H9 (cell line): ENCODE results near the gene DNAJC1. TPM values are rescaled to one million over a fixed set of nuclear protein-coding genes. Genes with fewer than 3 reads are reported as not detected.
"Not testable (repeated sequence)": the region's sequence is repeated elsewhere in the genome, so short reads cannot be mapped to it uniquely, and the experiment has no call there.

Source experiments
- DNase-seq: peaks from one replicate; pipeline ENCODE4 v3.0.0-alpha.2; 2017
- H2AFZ ChIP-seq: one replicate; pipeline ENCODE4 v1.6.1; 2013; ENCODE audit warnings: mild to moderate bottlenecking, low read length, control low read depth, moderate library complexity
- H2AK5ac ChIP-seq: 2 replicates; pipeline ENCODE4 v1.6.1; 2013; ENCODE audit warnings: low read length, control low read depth, mixed read lengths; ENCODE audit not compliant: insufficient read length
- H2BK120ac ChIP-seq: one replicate; pipeline ENCODE4 v1.6.1; 2013; ENCODE audit warnings: low read depth, mild to moderate bottlenecking, low read length, control low read depth, inconsistent platforms; ENCODE audit not compliant: poor library complexity, severe bottlenecking
- H2BK12ac ChIP-seq: 2 replicates; pipeline ENCODE4 v1.6.1; 2013; ENCODE audit warnings: low read length, control low read depth, mixed read lengths, low read depth; ENCODE audit not compliant: insufficient read length
- H2BK15ac ChIP-seq: 2 replicates; pipeline ENCODE4 v1.6.1; 2013; ENCODE audit warnings: low read depth, low read length, control low read depth
- H2BK20ac ChIP-seq: one replicate; pipeline ENCODE4 v1.6.1; 2013; ENCODE audit warnings: low read depth, mild to moderate bottlenecking, low read length, control low read depth, inconsistent platforms; ENCODE audit not compliant: poor library complexity, severe bottlenecking
- H2BK5ac ChIP-seq: 2 replicates; pipeline ENCODE4 v1.6.1; 2013; ENCODE audit warnings: low read length, control low read depth, mixed read lengths; ENCODE audit not compliant: insufficient read length
- H3K14ac ChIP-seq: 2 replicates; pipeline ENCODE4 v1.6.1; 2013; ENCODE audit warnings: low read length, control low read depth; ENCODE audit not compliant: insufficient read depth
- H3K18ac ChIP-seq: 2 replicates; pipeline ENCODE4 v1.6.1; 2013; ENCODE audit warnings: low read depth, mild to moderate bottlenecking, mixed read lengths, low read length, control low read depth; ENCODE audit not compliant: insufficient read length
- H3K23ac ChIP-seq: 2 replicates; pipeline ENCODE4 v1.6.1; 2013; ENCODE audit warnings: low read length, control low read depth, mixed read lengths, low read depth; ENCODE audit not compliant: insufficient read length
- H3K23me2 ChIP-seq: 2 replicates; pipeline ENCODE4 v1.6.1; 2013; ENCODE audit warnings: low read depth, mild to moderate bottlenecking, mixed read lengths, low read length, control low read depth; ENCODE audit not compliant: insufficient read length, poor library complexity, severe bottlenecking
- H3K27ac ChIP-seq: 2 replicates; pipeline ENCODE4 v1.5.1; 2013; ENCODE audit warnings: low read length, control low read depth, mixed read lengths, low read depth; ENCODE audit not compliant: insufficient read length
- H3K27me3 ChIP-seq: 2 replicates; pipeline ENCODE4 v1.6.1; 2013; ENCODE audit warnings: low read length, control low read depth, inconsistent platforms; ENCODE audit not compliant: insufficient read depth
- H3K4ac ChIP-seq: 2 replicates; pipeline ENCODE4 v1.6.1; 2013; ENCODE audit warnings: low read depth, mild to moderate bottlenecking, control low read depth, inconsistent platforms, low read length, moderate library complexity
- H3K4me1 ChIP-seq: 2 replicates; pipeline ENCODE4 v1.6.1; 2013; ENCODE audit warnings: low read length, control low read depth, inconsistent platforms; ENCODE audit not compliant: insufficient read depth
- H3K4me2 ChIP-seq: 2 replicates; pipeline ENCODE4 v1.6.1; 2013; ENCODE audit warnings: low read length, control low read depth, mixed read lengths; ENCODE audit not compliant: insufficient read length, insufficient read depth
- H3K56ac ChIP-seq: 2 replicates; pipeline ENCODE4 v1.6.1; 2013; ENCODE audit warnings: low read depth, mild to moderate bottlenecking, mixed read lengths, low read length, control low read depth; ENCODE audit not compliant: insufficient read length
- H3K79me1 ChIP-seq: 2 replicates; pipeline ENCODE4 v1.6.1; 2013; ENCODE audit warnings: low read depth, mild to moderate bottlenecking, moderate library complexity, low read length, control low read depth, inconsistent platforms; ENCODE audit not compliant: insufficient read depth, poor library complexity, severe bottlenecking
- H3K79me2 ChIP-seq: 2 replicates; pipeline ENCODE4 v1.6.1; 2013; ENCODE audit warnings: low read length, control low read depth, inconsistent platforms; ENCODE audit not compliant: insufficient read depth
- H3K9ac ChIP-seq: 2 replicates; pipeline ENCODE4 v1.6.1; 2013; ENCODE audit warnings: low read length, control low read depth, mixed read lengths; ENCODE audit not compliant: insufficient read length; ENCODE audit errors: extremely low read depth
- H3K9me3 ChIP-seq: one replicate; pipeline ENCODE4 v1.6.1; 2013; ENCODE audit warnings: low read depth, low read length, inconsistent platforms; ENCODE audit not compliant: control insufficient read depth
- H3T11ph ChIP-seq: one replicate; pipeline ENCODE4 v1.6.1; 2013; ENCODE audit warnings: mild to moderate bottlenecking, low read length, control low read depth, inconsistent platforms
- H4K20me1 ChIP-seq: one replicate; pipeline ENCODE4 v1.6.1; 2013; ENCODE audit not compliant: control insufficient read depth, insufficient read length, insufficient read depth
- H4K5ac ChIP-seq: 2 replicates; pipeline ENCODE4 v1.6.1; 2013; ENCODE audit warnings: low read depth, mild to moderate bottlenecking, mixed read lengths, low read length, control low read depth; ENCODE audit not compliant: insufficient read length
- H4K8ac ChIP-seq: replicated peaks from 2 replicates; pipeline ENCODE4 v1.6.1; 2013; ENCODE audit warnings: low read length, control low read depth, mixed read lengths, low read depth; ENCODE audit not compliant: insufficient read length
- H4K91ac ChIP-seq: 2 replicates; pipeline ENCODE4 v1.6.1; 2013; ENCODE audit warnings: low read depth, mild to moderate bottlenecking, moderate library complexity, mixed read lengths, low read length, control low read depth; ENCODE audit not compliant: insufficient read length
- H3K27ac Mint-ChIP-seq, 3 experiments: 2 replicates in 2 of 3; 3 replicates in 1 of 3; pipeline ENCODE4 v1.8.0; 2020 to 2021; ENCODE audit warnings: mixed read lengths in 3 of 3, mild to moderate bottlenecking in 1 of 3, moderate library complexity in 1 of 3
- H3K27me3 Mint-ChIP-seq: 2 replicates; pipeline ENCODE4 v1.8.0; 2021; ENCODE audit warnings: low read depth, mild to moderate bottlenecking, moderate library complexity, mixed read lengths
- H3K36me3 Mint-ChIP-seq, 3 experiments: 2 replicates in 2 of 3; 3 replicates in 1 of 3; pipeline ENCODE4 v1.8.0; 2020 to 2021; ENCODE audit warnings: low read depth in 3 of 3, mixed read lengths in 3 of 3; ENCODE audit not compliant: insufficient read depth in 1 of 3
- H3K4me1 Mint-ChIP-seq, 2 experiments: 2 replicates each; pipeline ENCODE4 v1.8.0; 2020; ENCODE audit warnings: mixed read lengths in 2 of 2
- H3K4me3 Mint-ChIP-seq, 2 experiments: 2 replicates in 1 of 2; 3 replicates in 1 of 2; pipeline ENCODE4 v1.8.0; 2020 to 2021; ENCODE audit warnings: mild to moderate bottlenecking in 2 of 2, mixed read lengths in 2 of 2, moderate library complexity in 1 of 2
- H3K9me3 Mint-ChIP-seq, 2 experiments: 2 replicates in 1 of 2; 3 replicates in 1 of 2; pipeline ENCODE4 v1.8.0; 2020; ENCODE audit warnings: mild to moderate bottlenecking in 2 of 2, mixed read lengths in 2 of 2, moderate library complexity in 1 of 2
- WGBS: extraction: QIAGEN DNeasy Blood & Tissue Kit; methylation state at CpG from one replicate; pipeline ENCODE4 v1.1.7; 2013; ENCODE audit warnings: missing lambda C conversion rate, low lambda C conversion rate, mixed read lengths; ENCODE audit not compliant: insufficient read length; ENCODE audit errors: extremely low coverage; 5-methylcytosine and 5-hydroxymethylcytosine counted together
- total RNA-seq: library from RNA; stranded (reverse); gene quantifications from 2 replicates; pipeline ENCODE4 v1.2.1, GENCODE V29; 2021
- TF ChIP-seq, protein P1 (sequence below): fragments of 200-600 bp; sonication (generic); conservative IDR thresholded peaks from 3 replicates; pipeline ENCODE4 v1.8.0; 2021; ENCODE audit warnings: antibody characterized with exemption, mild to moderate bottlenecking

The DNAJC1 gene
- total RNA-seq, 1 experiment from 2014 or later: 11.2 TPM

DNA sequence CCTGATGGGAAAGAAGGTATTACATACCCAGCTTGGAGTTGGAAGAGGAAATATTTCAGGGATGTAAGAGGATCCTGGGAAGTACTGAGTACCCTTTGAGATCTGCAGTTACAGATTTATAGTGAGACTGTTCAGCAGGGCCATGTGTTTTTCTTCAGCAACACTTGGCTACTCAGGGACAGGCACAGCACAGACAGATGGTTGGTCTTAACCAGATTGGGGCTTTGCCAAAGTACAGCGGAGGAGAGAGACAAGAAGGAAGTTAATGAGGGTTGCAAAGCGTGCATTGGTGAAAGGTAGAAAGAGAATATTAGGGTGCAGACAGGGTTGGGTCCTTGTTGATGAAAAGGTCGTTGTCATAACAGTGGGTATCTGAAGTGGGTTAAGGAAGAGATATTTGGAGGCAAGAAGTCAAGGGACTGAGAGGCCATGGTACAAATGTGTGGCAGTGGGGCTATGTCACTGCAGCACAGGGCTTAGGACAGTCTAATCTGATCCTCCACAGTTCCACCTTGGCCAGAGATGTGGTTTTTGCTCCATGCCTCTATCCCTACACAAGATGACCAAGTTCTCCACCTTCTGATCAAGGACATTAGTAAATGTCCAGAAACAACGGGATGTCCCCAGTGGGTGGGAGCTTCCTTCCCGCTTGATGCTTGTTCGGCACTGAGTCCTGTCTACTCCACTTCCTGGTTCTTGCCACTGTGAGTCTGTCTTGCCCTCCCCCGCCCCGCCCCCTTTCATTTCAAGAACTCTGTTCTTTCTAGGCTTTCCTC lies 18.9 kb upstream of the DNAJC1 start:
- Histone ChIP-seq H2AFZ (no peak overlapping the region), H3K4me1 (no peaks in the 10 kb centered on the region), H4K91ac (no peak overlapping the region), H2BK15ac (no peak overlapping the region), H2BK12ac (no peak overlapping the region), H3K4me2 (no peak overlapping the region), H3K23ac (no peak overlapping the region), H2BK20ac (no peak overlapping the region), H3K9ac (no peak overlapping the region), H2BK120ac (no peak overlapping the region), H3K79me1 (no peaks in the 10 kb centered on the region), H3K27ac (no peak overlapping the region), H3K23me2 (no peaks in the 10 kb centered on the region), H2AK5ac (no peak overlapping the region), H4K5ac (no peak overlapping the region), H3K27me3 (no peaks in the 10 kb centered on the region), H4K8ac (no peak overlapping the region), H3K18ac (no peak overlapping the region), H4K20me1 (no peaks in the 10 kb centered on the region), H3K4ac (no peak overlapping the region), H3K56ac (no peak overlapping the region), H3K14ac (no peak overlapping the region), H3T11ph (no peak overlapping the region), H2BK5ac (no peak overlapping the region), H3K9me3 (no peaks in the 10 kb centered on the region), H3K79me2 (no peaks in the 10 kb centered on the region)
- no peaks in the 10 kb centered on the region for H3K4me1 Mint-ChIP-seq
- H3K27me3 Mint-ChIP-seq: peaks cover 4% of the 10 kb centered on the region
- H3K9me3 Mint-ChIP-seq: peaks cover 9% of the 10 kb centered on the region in 2 experiments
- peaks cover 0 to 5% (median 2%) of the 10 kb centered on the region in 3 experiments; a peak in 2 of 7 replicates for H3K36me3 Mint-ChIP-seq
- WGBS: no CpG with 5 or more reads among the region's 8 CpGs
- no peak overlapping the region for H3K4me3 Mint-ChIP-seq
- no peak for DNase-seq
- no peak overlapping the region for H3K27ac Mint-ChIP-seq
- TF ChIP-seq, protein P1, sequence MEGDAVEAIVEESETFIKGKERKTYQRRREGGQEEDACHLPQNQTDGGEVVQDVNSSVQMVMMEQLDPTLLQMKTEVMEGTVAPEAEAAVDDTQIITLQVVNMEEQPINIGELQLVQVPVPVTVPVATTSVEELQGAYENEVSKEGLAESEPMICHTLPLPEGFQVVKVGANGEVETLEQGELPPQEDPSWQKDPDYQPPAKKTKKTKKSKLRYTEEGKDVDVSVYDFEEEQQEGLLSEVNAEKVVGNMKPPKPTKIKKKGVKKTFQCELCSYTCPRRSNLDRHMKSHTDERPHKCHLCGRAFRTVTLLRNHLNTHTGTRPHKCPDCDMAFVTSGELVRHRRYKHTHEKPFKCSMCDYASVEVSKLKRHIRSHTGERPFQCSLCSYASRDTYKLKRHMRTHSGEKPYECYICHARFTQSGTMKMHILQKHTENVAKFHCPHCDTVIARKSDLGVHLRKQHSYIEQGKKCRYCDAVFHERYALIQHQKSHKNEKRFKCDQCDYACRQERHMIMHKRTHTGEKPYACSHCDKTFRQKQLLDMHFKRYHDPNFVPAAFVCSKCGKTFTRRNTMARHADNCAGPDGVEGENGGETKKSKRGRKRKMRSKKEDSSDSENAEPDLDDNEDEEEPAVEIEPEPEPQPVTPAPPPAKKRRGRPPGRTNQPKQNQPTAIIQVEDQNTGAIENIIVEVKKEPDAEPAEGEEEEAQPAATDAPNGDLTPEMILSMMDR: no peak

DNA sequence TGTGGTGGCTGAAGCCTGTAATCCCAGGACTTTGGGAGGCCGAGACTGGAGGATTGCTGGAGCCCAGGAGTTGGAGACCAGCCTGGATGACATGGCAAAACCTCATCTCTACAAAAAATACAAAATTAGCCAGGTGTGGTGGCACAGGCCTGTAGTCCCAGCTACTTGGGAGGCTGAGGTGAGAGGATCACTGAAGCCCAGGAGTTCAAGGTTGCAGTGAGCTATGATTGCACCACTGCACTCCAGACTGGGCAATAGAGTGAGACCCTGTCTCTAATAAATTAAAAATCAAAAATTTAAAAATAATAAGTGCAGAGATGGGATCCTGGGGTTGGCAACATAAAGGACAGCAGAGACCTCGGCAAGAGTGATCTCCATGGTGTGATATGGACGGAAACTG lies 17.6 kb upstream of the DNAJC1 start:
- not testable (repeated sequence) for H3K4me1 Mint-ChIP-seq, H3K27me3 ChIP-seq, H2AFZ ChIP-seq, H3K23me2 ChIP-seq, H2BK15ac ChIP-seq, H4K20me1 ChIP-seq, H3K4me1 ChIP-seq, H3K14ac ChIP-seq, H4K5ac ChIP-seq, H3K23ac ChIP-seq, H3K9me3 Mint-ChIP-seq, H3K36me3 Mint-ChIP-seq, H2BK20ac ChIP-seq, H2AK5ac ChIP-seq, H3K4me2 ChIP-seq, H3K9ac ChIP-seq, H3T11ph ChIP-seq, DNase-seq, H2BK120ac ChIP-seq, H3K4ac ChIP-seq, H3K4me3 Mint-ChIP-seq, H3K27ac Mint-ChIP-seq, H4K8ac ChIP-seq, H3K79me2 ChIP-seq, H3K9me3 ChIP-seq, H3K79me1 ChIP-seq, H3K27ac ChIP-seq, H3K27me3 Mint-ChIP-seq, H2BK5ac ChIP-seq, H4K91ac ChIP-seq, H3K56ac ChIP-seq, H3K18ac ChIP-seq, H2BK12ac ChIP-seq
- WGBS: no CpG with 5 or more reads among the region's 3 CpGs
